Right atrium auricular region (tissue), 2 donors: ENCODE measurements around the gene LAMA2. TPM values are rescaled to one million over a fixed set of nuclear protein-coding genes. Genes with fewer than 3 reads are reported as not detected.

Experiments
- DNase-seq: peaks from one replicate; pipeline ENCODE4 v3.0.0-alpha.2; 2019; ENCODE audit warnings: low spot score
- H3K27ac ChIP-seq, 2 donors: fragments of 200-600 bp; sonication (generic); 1 replicate in 1 of 2; 2 replicates in 1 of 2; pipeline ENCODE4 v1.5.1; 2016 to 2019
- H3K27me3 ChIP-seq, 2 donors: fragments of 200-600 bp; sonication (generic); one replicate each; pipeline versions ENCODE4 v1.5.1 to v1.6.0; 2017 to 2019
- H3K36me3 ChIP-seq: fragments of 200-600 bp; sonication (generic); one replicate; pipeline ENCODE4 v1.5.1; 2016
- H3K4me1 ChIP-seq, 2 donors: fragments of 200-600 bp; sonication (generic); one replicate each; pipeline versions ENCODE4 v1.5.1 to v1.6.0; 2017 to 2019
- H3K4me3 ChIP-seq, 2 donors: fragments of 200-600 bp; sonication (generic); 1 replicate in 1 of 2; 2 replicates in 1 of 2; pipeline ENCODE4 v1.5.1; 2017 to 2019; ENCODE audit warnings: mild to moderate bottlenecking in 1 of 2, moderate library complexity in 1 of 2
- H3K9me3 ChIP-seq, 2 donors: fragments of 200-600 bp; sonication (generic); one replicate each; pipeline ENCODE4 v1.5.1; 2019
- total RNA-seq, 2 donors: library from RNA; depleted of rRNA; stranded (reverse); fragments of >200 nt; gene quantifications; one replicate each; pipeline ENCODE4 v1.1.0, GENCODE V29; 2016
- TF ChIP-seq, protein P1 (sequence below), 2 donors: fragments of 200-600 bp; sonication (generic); IDR thresholded peaks; one replicate each; pipeline ENCODE4 v1.5.1; 2019; ENCODE audit warnings: antibody characterized with exemption in 2 of 2

LAMA2 gene
- total RNA-seq, 2 donors from 2014 or later: 150 to 166 TPM

- Histone ChIP-seq H3K36me3 (peaks cover 23% of the 10 kb centered on the region), H3K27me3 (no peaks in the 10 kb centered on the region), H3K9me3 (no peaks in the 10 kb centered on the region), H3K27ac (no peak overlapping the region), H3K4me3 (no peak overlapping the region), H3K4me1 (peaks cover 0 to 13% of the 10 kb centered on the region in 2 donors)
- TF ChIP-seq, protein P1, sequence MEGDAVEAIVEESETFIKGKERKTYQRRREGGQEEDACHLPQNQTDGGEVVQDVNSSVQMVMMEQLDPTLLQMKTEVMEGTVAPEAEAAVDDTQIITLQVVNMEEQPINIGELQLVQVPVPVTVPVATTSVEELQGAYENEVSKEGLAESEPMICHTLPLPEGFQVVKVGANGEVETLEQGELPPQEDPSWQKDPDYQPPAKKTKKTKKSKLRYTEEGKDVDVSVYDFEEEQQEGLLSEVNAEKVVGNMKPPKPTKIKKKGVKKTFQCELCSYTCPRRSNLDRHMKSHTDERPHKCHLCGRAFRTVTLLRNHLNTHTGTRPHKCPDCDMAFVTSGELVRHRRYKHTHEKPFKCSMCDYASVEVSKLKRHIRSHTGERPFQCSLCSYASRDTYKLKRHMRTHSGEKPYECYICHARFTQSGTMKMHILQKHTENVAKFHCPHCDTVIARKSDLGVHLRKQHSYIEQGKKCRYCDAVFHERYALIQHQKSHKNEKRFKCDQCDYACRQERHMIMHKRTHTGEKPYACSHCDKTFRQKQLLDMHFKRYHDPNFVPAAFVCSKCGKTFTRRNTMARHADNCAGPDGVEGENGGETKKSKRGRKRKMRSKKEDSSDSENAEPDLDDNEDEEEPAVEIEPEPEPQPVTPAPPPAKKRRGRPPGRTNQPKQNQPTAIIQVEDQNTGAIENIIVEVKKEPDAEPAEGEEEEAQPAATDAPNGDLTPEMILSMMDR (IDR thresholded peaks at IDR 0.05): no peak
- no peak for DNase-seq
Observed at GRCh38 chr6:129262661-129263060, 379.7 kb downstream of the LAMA2 start.

GRCh38 chr6:129263176-129263575 is 380.2 kb downstream of the LAMA2 start:
- Histone ChIP-seq H3K27me3 (no peaks in the 10 kb centered on the region), H3K36me3 (peaks cover 23% of the 10 kb centered on the region), H3K4me3 (no peak overlapping the region), H3K27ac (no peak overlapping the region), H3K4me1 (peaks cover 0 to 13% of the 10 kb centered on the region in 2 donors), H3K9me3 (no peaks in the 10 kb centered on the region)
- TF ChIP-seq, protein P1 (IDR thresholded peaks at IDR 0.05): no peak
- DNase-seq: no peak

DNA sequence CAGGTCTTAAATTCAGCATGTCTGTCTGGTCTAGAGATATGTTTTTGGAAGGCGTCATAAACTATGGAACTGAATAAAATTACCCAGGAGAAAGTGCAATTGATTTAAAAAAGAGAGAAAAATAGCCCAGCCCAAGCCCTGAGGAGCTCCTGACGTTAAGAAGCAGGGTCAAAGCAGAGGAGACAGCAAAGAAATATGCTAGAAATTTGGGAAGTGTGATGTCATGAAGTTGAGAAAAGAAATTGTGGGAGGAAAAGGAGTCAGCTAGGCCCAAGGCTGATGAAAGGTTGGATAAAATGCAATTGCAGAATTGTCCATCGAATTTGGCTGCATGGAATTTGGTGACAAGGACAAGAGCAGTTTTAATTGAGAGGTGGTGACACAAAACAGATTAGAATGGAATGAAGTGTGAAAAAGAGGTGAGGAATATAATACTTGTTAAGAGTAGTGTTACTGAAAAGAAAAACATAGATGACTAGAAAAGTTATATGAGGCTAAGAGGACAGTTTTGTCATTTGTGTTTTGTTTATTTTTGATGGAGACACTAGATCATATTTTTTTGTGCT is 381.6 kb downstream of the LAMA2 start:
- H3K9me3 ChIP-seq: no peaks in the 10 kb centered on the region
- H3K4me1 ChIP-seq: peaks cover 0 to 13% of the 10 kb centered on the region in 2 donors
- TF ChIP-seq, protein P1 (IDR thresholded peaks at IDR 0.05): no peak
- no peak overlapping the region for H3K4me3 ChIP-seq
- H3K36me3 ChIP-seq: peaks cover 23% of the 10 kb centered on the region
- H3K27ac ChIP-seq: peak overlapping the region in 1 of 2 donors; percentile 45
- DNase-seq: no peak
- H3K27me3 ChIP-seq: no peaks in the 10 kb centered on the region

DNA sequence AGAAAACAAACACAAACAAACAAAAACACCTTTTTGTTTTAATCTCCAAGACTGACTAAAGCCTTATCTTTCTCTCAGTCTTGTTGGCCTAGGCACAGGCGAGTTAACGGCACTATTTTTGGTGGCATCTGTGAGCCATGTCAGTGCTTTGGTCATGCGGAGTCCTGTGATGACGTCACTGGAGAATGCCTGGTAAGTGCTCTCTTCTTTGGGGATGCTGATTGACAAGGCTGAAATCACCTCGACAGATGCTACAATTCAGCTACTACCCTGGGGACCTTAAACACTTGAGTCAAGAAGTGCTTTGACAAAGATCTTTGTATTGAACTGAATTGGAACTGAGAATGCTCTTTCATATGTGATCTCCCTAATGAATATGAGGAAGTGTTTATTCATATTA is 384.1 kb downstream of the LAMA2 start:
- TF ChIP-seq, protein P1 (IDR thresholded peaks at IDR 0.05): no peak
- H3K27me3 ChIP-seq: no peaks in the 10 kb centered on the region
- DNase-seq: no peak
- peaks cover 0 to 13% of the 10 kb centered on the region in 2 donors for H3K4me1 ChIP-seq
- no peak overlapping the region for H3K27ac ChIP-seq
- no peak overlapping the region for H3K4me3 ChIP-seq
- no peaks in the 10 kb centered on the region for H3K9me3 ChIP-seq
- H3K36me3 ChIP-seq: peaks cover 24% of the 10 kb centered on the region

DNA sequence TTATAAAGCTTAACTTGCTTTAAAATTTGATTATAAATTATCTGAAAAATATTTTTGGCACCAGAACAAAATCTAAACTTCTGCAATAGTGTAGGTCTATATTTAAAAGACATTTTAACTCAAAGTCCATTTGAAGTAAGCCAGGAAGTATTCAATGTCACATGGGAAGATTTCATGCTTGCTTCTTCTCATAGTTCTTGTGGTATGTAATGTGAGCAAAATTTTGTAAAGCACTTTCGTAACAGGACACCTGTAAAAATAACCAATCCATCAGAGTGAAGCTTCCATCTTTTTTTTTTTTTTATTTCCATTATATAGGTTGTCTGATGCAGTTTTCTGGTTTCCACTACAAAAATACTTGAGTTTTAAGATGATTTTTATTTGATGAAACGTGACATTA is 386.1 kb downstream of the LAMA2 start:
- no peak for DNase-seq
- Histone ChIP-seq H3K9me3 (no peaks in the 10 kb centered on the region), H3K4me1 (peaks cover 0 to 5% of the 10 kb centered on the region in 2 donors), H3K27ac (no peak overlapping the region), H3K27me3 (no peaks in the 10 kb centered on the region), H3K4me3 (no peak overlapping the region), H3K36me3 (peaks cover 34% of the 10 kb centered on the region)
- TF ChIP-seq, protein P1 (IDR thresholded peaks at IDR 0.05): no peak

- Histone ChIP-seq H3K36me3 (peaks cover 34% of the 10 kb centered on the region), H3K27me3 (no peaks in the 10 kb centered on the region), H3K4me1 (no peaks in the 10 kb centered on the region), H3K27ac (no peak overlapping the region), H3K4me3 (no peak overlapping the region), H3K9me3 (no peaks in the 10 kb centered on the region)
- TF ChIP-seq, protein P1 (IDR thresholded peaks at IDR 0.05): no peak
- DNase-seq: no peak
Observed at GRCh38 chr6:129269891-129270290, 387.0 kb downstream of the LAMA2 start.
